A673 (cell line): ENCODE results near the gene REC114. TPM values are rescaled to one million over a fixed set of nuclear protein-coding genes. Genes with fewer than 3 reads are reported as not detected.

ENCODE experiments used
- BruUV-seq: library from RNA; stranded (reverse); fragments of 400-500 nt; replicated peaks from 2 replicates; lab custom pipeline; 2021; lab: Mats Ljungman, UMichigan
- CTCF ChIA-PET: fragments of 300-600 bp; sonication (Branson Sonifier 250); formaldehyde crosslinking; loops from one replicate; lab custom pipeline; 2022; ENCODE audit warnings: antibody characterized with exemption; lab: Charles Lee
- POLR2A ChIA-PET: fragments of 300-600 bp; sonication (Branson Sonifier 250); formaldehyde crosslinking; loops from one replicate; lab custom pipeline; 2022; ENCODE audit warnings: antibody characterized with exemption; ENCODE audit not compliant: low non-redundant PET; lab: Charles Lee
- DNase-seq: peaks from one replicate; pipeline ENCODE4 v3.0.0-alpha.2; 2015; ENCODE audit warnings: low spot score
- H3K27ac ChIP-seq: fragments of 200-600 bp; sonication (generic); 2 replicates; pipeline ENCODE4 v1.5.1; 2016; ENCODE audit warnings: mixed run types, low read depth, mild to moderate bottlenecking, mixed read lengths, antibody characterized with exemption, low read length; ENCODE audit not compliant: poor library complexity, severe bottlenecking
- H3K27me3 ChIP-seq: fragments of 200-600 bp; sonication (generic); replicated peaks from 2 replicates; pipeline ENCODE4 v1.6.1; 2017; ENCODE audit warnings: mixed run types, low read depth, mild to moderate bottlenecking, mixed read lengths, antibody characterized with exemption, low read length; ENCODE audit not compliant: insufficient read depth, poor library complexity
- H3K36me3 ChIP-seq: fragments of 200-600 bp; sonication (generic); 2 replicates; pipeline ENCODE4 v1.6.1; 2016; ENCODE audit warnings: mixed run types, mild to moderate bottlenecking, mixed read lengths, antibody characterized with exemption, low read length; ENCODE audit not compliant: insufficient read depth, poor library complexity, severe bottlenecking
- H3K4me1 ChIP-seq: fragments of 200-600 bp; sonication (generic); 2 replicates; pipeline ENCODE4 v1.6.1; 2017; ENCODE audit warnings: mixed run types, mild to moderate bottlenecking, mixed read lengths, antibody characterized with exemption, low read length; ENCODE audit not compliant: insufficient read depth, poor library complexity, severe bottlenecking
- H3K4me3 ChIP-seq: fragments of 200-600 bp; sonication (generic); 2 replicates; pipeline ENCODE4 v1.5.1; 2016; ENCODE audit warnings: low read depth, mixed run types, mild to moderate bottlenecking, mixed read lengths, low read length; ENCODE audit not compliant: poor library complexity, severe bottlenecking
- H3K9me3 ChIP-seq: fragments of 200-600 bp; sonication (generic); 2 replicates; pipeline ENCODE4 v1.6.1; 2016; ENCODE audit warnings: mixed run types, low read depth, mild to moderate bottlenecking, mixed read lengths, antibody characterized with exemption, low read length; ENCODE audit not compliant: poor library complexity, severe bottlenecking
- EZH2 ChIP-seq: fragments of 200-600 bp; sonication (generic); IDR thresholded peaks from 2 replicates; pipeline ENCODE4 v1.6.1; 2017; ENCODE audit warnings: borderline replicate concordance, low read depth, mild to moderate bottlenecking, mixed read lengths, antibody characterized with exemption, low read length; ENCODE audit not compliant: poor library complexity, severe bottlenecking
- intact Hi-C: fragments of 100-400 bp; cut with micrococcal nuclease; formaldehyde crosslinking; loops from one replicate; pipeline ENCODE4 v1.10.0; 2022; ENCODE audit not compliant: unreplicated experiment
- total RNA-seq: library from RNA; stranded (reverse); gene quantifications from 2 replicates; pipeline ENCODE4 v1.2.3, GENCODE V29; 2021
- TF ChIP-seq, protein P1 (sequence below): fragments of 300-800, 200-600 bp; sonication (generic); conservative IDR thresholded peaks from 2 replicates; pipeline ENCODE4 v1.5.1; 2017; ENCODE audit warnings: low read depth, mild to moderate bottlenecking, antibody characterized with exemption, low read length, moderate library complexity, mixed read lengths

REC114 gene
- total RNA-seq, 1 experiment from 2014 or later, result not detected

- Histone ChIP-seq H3K27me3 (peaks cover 3% of the 10 kb centered on the region), H3K9me3 (no peaks in the 10 kb centered on the region), H3K27ac (no peak overlapping the region), H3K4me1 (no peaks in the 10 kb centered on the region), H3K36me3 (no peaks in the 10 kb centered on the region), H3K4me3 (no peak overlapping the region)
- DNase-seq, result no peak
- BruUV-seq, result no TSS peak
- POLR2A ChIA-PET, result no interaction called here
- intact Hi-C loops, result no loop called here
- CTCF ChIA-PET, result no interaction called here
- no peak for TF ChIP-seq EZH2
- TF ChIP-seq, protein P1, sequence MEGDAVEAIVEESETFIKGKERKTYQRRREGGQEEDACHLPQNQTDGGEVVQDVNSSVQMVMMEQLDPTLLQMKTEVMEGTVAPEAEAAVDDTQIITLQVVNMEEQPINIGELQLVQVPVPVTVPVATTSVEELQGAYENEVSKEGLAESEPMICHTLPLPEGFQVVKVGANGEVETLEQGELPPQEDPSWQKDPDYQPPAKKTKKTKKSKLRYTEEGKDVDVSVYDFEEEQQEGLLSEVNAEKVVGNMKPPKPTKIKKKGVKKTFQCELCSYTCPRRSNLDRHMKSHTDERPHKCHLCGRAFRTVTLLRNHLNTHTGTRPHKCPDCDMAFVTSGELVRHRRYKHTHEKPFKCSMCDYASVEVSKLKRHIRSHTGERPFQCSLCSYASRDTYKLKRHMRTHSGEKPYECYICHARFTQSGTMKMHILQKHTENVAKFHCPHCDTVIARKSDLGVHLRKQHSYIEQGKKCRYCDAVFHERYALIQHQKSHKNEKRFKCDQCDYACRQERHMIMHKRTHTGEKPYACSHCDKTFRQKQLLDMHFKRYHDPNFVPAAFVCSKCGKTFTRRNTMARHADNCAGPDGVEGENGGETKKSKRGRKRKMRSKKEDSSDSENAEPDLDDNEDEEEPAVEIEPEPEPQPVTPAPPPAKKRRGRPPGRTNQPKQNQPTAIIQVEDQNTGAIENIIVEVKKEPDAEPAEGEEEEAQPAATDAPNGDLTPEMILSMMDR, result no peak
Observed at GRCh38 chr15:73403171-73403570, 39.8 kb upstream of the REC114 start.

DNA sequence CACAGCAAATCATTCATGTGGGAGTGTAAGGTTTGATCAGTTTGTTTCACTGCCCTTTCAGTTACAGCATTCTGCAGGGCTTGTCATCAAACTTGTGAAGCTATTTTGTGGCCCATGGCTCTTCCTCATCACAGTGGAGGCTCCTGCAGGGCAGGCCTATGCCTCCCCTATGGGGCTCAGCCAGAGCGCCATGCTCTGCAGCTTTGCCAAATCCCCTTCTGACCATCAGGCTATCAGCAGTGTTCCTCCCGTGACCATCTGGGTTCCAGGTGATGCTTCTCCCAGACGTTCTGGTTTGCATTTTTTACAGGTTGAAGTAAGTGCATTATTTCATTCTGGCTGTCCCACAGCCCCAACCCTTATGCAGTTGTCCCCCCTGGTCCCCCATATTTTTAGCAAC lies 28.1 kb upstream of the REC114 start:
- CTCF ChIA-PET, result no interaction called here
- BruUV-seq, result no TSS peak
- intact Hi-C loops, result no loop called here
- POLR2A ChIA-PET, result interaction anchor here (0.5 kb wide), 1 partner anchor 174 kb away, joined by 4 read pairs; no protein-coding TSS in a partner anchor
- H3K27ac ChIP-seq, result no peak overlapping the region
- TF ChIP-seq, protein P1, result no peak
- no peak for TF ChIP-seq EZH2
- no peak for DNase-seq
- no peaks in the 10 kb centered on the region for H3K36me3 ChIP-seq
- H3K9me3 ChIP-seq, result no peaks in the 10 kb centered on the region
- no peak overlapping the region for H3K4me3 ChIP-seq
- peaks cover 18% of the 10 kb centered on the region for H3K27me3 ChIP-seq
- H3K4me1 ChIP-seq, result no peaks in the 10 kb centered on the region

DNA sequence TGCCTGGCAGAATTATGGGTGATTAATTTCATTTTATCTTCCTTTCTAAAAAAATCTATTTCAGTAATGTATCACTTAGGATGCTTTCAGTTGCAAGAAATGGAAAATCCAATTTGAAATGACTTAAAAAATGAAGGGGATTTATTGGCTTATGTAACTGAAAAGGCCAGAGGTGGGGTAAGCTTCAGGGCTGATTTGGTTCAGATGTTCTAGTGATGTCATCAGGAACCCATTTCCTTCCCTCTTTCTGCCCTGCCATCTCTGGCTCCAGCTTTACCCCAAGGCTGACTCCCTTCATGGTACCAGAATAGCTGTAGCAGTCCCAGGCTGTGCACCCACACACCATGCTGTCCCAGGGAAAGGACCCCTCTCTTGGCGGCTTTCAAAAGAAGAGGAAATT lies 18.5 kb upstream of the REC114 start:
- Histone ChIP-seq H3K9me3 (no peaks in the 10 kb centered on the region), H3K27ac (no peak overlapping the region), H3K4me1 (no peaks in the 10 kb centered on the region), H3K36me3 (no peaks in the 10 kb centered on the region), H3K27me3 (peaks cover 48% of the 10 kb centered on the region), H3K4me3 (no peak overlapping the region)
- DNase-seq, result no peak
- POLR2A ChIA-PET, result no interaction called here
- CTCF ChIA-PET, result no interaction called here
- TF ChIP-seq EZH2, result no peak
- TF ChIP-seq, protein P1, result no peak
- no TSS peak for BruUV-seq
- intact Hi-C loops, result no loop called here
